ENCODE results near the gene DIAPH1.

GRCh38 chr5:141547921-141548320, 70.9 kb downstream of the DIAPH1 start:
- no peak for TF ChIP-seq CTCF (IDR thresholded peaks at IDR 0.05)
- no peak for TF ChIP-seq POLR2AphosphoS5 (IDR thresholded peaks at IDR 0.05)

All from breast epithelium (tissue), 3 donors.